HG03565 (cell line): ENCODE measurements around the gene SYT17.

ENCODE experiments used
- ATAC-seq: cut with Tn5 transposase; IDR thresholded peaks from one replicate; pipeline ENCODE4 v1.9.1; 2021; ENCODE audit warnings: mild to moderate bottlenecking, moderate library complexity; ENCODE audit not compliant: unreplicated experiment

The SYT17 gene

DNA sequence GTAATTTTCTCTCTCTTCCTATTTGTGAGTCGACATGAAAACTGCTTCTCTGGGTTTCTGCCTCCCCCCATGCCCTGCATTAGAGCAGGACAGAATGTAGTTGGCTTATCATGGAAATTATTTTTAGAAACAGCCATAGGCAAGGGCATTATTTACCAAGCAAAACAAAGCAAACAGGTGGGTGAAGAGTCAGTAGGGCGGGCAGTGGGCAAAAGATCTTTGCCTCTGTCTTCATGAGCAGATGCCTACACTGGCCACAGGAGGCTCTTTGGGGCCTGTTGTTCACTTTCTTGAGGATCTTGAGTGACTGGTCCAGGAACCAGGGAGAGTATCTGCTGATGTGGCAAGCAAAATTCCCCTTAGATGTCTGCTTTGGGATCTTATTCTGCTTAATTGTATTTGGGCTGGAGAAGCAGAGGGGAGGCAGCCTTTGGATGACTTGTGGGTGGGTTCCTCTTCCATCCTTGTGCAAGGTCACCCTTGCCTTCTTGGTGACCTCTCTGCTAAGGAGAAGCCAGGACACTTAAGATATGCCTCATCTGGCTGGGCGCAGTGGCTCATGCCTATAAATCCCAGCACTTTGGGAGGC lies 75.0 kb downstream of the SYT17 start:
- no peak for ATAC-seq

DNA sequence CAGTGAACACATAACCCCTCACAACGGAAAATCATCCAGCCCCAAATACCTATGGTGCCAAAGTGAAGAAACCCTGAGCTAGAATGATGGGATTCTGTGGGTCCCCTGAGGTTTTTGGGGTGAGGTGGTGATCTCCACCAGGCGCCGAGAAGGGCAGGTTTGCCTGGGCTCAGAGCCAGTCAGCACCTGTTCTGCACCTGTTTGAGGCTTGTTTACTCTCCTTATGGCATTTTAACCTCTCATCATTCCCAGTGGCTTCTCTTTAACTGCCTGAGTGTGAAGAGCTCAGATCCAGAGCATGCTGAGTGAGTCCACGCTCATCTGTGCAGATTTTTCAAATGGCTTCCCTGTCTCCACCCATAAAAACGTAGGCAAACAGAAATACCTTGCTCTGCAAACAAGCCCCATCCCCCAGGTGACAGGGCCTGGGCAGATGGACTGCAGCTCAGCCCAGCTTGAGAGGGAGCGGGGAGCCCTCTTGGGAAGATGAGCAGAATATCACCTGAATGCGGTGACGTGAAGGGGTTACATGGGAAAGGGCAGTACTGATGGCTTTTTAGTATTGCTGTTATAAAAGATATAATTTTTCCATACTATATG lies 77.4 kb downstream of the SYT17 start:
- ATAC-seq, result no peak

DNA sequence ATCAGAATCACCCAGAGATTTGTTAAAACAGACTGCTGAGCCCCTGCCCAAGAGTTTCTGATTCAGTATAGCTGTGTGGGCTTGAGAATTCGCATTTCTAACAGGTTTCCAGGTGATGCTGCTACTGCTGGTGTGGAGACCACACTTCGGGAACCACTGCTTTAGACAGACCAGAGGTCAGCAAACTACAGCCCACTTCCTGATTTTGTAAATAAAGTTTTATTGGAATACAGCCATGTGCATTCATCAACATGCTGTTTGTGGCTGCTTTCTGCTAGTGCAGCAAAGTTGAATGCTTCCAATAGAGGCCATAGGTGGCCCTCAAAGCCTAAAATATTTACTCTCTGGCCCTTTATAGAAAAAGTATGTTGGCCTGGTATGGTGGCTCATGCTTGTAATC lies 84.9 kb downstream of the SYT17 start:
- ATAC-seq, result no peak

DNA sequence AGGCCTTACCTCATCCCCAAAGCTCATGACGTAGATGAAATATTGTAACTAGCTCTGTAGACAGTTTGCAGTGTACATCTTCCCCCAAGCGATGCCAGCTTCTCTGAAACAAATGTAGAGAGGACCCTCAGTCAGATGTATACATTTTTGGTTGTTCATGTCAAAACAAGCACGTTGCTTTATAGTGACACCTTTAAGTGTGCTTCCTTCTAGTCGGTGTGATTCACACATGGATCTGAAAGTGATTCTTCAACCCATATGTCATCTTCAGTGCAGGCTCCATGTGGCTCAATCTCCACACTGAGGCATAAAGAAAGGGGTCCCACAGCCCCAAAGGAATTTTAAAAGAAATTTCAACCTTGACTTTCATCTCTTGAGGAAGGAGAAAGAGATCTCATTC lies 86.6 kb downstream of the SYT17 start:
- no peak for ATAC-seq

DNA sequence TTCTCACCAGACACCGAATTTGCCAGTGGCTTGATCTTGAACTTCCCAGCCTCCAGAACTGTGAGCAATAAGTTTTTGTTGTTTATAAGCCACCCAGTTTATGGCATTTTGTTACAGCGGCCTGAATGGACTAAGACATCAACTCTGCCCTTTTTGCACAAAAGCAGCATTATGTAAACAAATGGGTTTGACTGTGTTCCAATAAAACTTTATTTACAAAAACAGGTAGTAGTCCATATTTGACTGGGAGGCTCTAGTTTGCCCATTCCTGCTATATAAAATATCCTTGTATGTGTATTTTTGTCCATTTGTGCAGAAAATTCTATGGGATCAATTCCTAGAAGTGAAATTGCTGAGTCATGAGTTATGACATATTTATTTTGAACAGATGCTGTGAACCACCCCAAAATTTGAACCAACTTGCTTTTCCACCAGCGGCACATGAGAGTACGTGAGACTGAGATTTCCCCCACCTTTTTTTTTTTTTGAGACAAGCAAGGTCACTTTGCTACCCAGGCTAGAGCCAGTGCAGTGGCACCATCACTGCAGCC lies 96.2 kb downstream of the SYT17 start:
- no peak for ATAC-seq

DNA sequence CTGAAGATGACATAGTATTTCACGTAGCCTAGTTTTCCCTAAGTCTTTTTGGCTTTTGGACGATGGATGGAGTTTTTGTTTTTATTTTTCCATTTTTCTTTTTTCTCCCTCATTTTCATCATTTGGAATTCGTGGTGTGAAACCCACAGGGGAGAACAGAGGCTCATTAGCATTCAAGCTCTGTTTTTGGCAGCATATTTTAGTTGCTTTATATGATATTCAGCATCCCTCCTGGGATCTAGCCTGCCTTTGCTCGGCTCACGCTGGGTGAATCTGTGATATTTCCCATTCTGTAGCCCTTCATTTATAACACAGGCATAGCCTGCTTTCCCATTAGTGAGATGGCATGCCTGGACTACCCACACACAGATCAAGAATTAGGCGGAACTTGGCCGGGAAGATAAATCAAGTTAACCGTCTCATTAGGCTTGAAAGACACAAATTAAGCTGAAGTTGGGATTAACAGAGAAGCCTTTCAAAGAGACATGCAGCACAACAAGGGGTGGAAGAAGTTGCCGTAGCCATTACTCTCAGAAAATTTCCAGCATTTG lies 97.4 kb downstream of the SYT17 start:
- no peak for ATAC-seq

DNA sequence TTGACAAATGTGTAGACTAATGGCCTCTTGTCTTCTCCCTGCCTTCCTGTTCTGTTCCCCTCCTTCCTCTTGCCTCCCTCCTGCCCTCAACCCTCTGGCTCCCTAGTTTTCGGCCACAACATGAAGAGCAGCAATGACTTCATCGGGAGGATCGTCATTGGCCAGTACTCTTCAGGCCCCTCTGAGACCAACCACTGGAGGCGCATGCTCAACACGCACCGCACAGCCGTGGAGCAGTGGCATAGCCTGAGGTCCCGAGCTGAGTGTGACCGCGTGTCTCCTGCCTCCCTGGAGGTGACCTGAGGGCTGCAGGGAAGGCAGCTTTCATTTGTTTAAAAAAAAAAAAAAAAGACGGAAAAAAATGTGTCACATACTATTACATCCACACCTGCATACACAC lies 98.7 kb downstream of the SYT17 start:
- no peak for ATAC-seq

DNA sequence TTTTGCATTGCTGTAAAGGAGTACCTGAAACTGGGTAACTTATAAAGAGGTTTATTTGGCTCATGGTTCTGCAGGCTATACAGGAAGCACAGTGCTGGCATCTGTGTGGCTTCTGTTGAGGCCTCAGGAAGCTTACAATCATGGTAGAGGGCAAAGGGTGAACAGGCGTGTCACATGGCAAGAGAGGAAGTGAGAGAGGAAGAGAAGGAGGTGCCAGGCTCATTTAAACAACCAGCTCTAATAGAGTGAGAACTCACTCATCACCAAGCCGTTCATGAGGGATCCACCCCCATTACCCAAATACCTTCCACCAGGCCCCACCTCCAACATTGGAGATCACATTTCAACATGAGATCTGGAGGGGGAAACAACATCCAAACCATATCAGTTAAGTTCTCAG lies 101.1 kb downstream of the SYT17 start:
- no peak for ATAC-seq

DNA sequence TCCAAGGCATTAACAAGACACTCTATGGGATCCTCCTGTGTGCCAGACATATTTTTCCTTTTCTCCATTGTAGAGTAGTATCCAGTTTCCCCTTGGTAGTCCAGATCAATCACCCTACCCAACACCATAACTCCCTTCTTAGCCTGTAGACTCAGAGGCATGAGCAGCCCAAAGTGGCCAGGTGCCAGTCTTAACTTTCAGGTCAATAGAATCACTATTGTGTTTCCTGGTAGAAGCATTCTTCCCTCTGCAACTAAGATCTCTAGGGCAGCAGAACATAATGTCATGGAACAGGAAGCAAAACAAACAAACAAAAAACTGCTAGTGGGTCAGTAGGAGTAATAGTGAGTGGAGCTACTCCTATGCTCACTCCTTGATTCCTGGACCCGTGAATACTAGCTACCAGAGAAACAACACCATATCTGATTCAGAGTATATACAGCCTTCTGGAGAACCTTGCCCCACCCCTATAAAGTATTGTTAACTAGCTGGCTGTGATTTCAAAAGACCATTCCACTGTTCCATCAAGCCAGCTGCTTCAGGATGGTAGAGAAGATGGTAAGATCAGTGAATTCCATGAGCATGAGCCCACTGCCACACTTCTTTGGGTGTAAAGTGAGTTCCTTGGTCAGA lies 106.2 kb downstream of the SYT17 start:
- no peak for ATAC-seq

DNA sequence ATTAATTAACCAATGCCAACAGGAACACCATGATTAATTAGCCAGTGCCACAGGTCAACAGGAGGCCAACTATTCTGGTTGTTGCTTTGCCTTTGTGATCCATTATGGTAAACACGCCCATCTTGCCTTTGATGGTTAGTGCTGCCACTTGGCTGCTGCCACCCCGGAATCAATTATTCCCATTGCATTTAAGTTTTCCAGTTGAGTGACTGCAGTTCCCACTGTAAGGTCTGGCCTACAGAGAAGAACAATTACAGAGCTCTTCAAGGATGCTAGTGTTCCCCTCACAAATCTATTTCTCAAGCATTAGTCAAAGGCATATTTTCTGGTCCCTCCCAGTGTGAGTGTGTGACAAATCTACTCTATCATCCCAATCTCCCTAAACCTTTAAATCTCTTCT lies 110.4 kb downstream of the SYT17 start:
- ATAC-seq, result no peak

DNA sequence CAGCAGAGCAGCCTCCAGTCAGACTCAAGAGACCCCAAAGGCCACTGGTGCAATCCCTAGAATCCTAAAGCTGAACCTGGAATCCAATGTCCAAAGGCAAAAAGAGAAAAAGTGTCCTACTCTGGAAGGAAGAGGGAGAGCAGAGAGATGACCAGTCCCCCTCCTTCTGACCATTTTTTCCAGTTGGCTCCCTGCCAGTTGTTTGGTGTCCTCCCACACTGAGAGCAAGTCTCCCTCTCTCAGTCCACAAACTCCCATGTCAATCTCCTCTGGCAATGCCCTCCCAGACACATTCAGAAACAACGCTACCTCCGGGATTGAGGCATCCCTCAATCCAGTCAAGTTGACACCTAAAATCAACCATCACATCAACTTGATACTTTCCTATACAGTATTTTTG lies 113.2 kb downstream of the SYT17 start:
- ATAC-seq, result no peak

DNA sequence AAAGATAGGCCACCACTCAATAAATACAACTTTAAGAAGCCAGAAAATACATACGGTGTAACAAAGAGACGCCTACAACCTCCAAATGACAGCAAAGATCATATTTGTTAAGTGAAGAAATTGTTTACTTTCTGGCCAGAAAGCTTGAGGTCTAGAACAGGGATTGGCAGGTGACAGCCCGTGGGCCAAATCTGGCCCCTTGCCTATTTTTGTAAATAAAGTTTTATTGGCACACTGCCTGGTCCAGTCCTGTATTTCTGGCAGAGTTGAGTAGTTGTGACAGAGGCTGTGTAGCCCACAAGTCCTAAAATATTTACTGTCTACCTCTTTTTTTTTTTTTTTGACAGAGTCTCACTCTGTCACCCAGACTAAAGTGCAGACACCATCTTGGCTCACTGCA lies 114.1 kb downstream of the SYT17 start:
- ATAC-seq, result no peak

DNA sequence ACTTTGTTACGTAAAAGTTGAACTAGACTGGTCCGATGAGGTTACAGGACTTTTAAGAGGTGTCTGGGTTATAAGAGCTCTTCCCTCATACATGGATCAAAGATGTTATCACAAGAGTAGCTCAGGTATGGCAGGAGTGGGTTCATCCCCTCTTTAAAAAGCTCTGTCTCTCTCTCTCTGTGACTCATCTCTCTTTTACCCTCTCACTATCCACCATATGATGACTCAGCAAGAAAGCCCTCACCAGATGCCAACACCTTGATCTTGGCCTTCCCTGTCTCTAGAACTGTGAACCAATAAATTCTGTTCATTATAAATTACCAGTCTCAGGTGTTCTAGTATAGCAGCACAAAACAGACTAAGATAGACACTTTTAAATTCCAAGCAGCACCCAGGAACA lies 115.6 kb downstream of the SYT17 start:
- ATAC-seq, result no peak

DNA sequence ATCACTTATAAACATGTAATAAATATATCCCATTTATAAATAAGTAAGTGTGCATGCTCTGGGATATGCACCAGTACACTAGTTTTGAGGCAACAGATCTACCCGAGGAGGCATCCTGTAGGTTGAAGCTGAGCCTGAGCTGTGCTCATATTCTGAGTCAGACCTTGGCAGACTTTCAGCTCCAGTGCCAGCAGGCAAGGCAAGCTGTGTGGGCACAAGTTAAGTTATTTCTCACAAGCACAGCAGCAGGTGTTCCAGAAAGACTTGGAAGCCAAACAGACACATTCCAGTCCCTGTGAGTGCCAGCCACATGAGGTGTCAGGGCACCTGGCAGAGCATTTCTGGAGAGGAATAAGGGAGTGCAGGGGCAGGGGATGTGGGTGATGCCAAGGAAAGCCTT lies 116.2 kb downstream of the SYT17 start:
- no peak for ATAC-seq

DNA sequence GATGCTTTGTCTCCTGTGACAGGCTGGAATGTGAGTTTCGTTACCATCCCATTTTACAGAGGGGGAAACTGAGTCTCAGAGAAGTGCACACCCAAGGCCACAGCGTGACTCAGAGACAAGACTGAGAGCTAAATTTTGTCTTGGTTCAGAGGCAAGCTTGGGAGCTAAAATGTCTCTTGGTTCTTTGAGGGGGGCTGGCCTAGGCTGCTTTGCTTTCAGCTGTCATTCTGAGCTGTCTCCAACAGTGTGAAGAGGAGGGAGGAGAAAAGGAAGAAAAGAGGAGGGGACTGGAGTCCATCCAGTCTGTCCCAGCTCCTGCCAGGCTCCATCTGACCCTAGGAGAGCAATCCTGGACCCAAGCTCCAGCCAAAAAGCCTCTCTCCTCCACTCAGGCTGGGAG lies 117.4 kb downstream of the SYT17 start, which contains the start of gene CLEC19A:
Gene CLEC19A, plus strand, starts transcription at position 301 of the 400 bp plus-strand sequence. CDS start 121 bp downstream, outside the sequence.
- ATAC-seq, result no peak

DNA sequence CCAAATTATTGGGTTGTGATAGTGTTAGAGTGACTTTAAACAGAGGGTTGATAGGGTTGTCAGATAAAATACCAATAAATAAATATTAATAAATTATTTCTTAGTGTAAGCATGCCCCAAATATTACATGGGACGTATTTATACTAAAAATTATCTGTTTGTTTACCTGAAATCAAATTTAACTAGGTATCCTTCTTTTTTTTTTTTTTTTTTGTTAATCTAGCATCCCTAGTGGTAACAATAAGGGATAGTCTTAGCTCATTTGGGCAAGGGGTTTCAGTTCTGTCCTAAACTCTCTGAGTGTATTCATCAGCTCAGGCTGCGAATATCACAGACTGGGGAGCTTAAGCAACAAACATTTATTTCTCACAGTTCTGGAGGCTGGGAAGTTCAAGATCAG lies 118.8 kb downstream of the SYT17 start:
- no peak for ATAC-seq

DNA sequence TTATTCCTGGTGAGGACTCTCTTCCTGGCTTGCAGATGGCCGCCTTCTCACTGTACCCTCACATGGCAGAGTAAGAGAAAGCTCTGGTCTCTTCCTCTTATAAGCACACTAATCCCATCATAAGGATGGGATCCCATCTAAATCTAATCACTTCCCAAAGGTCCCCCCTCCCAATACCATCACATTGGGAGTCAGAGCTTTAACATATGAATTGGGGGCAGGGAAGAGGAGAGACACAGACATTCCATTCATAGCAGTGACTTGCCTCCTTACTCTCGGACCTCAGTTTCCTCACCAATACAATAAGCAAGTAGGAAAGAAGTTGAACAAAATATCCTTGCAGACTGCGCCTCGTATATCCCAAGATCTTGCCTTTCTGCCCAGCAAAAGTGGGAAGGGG lies 119.2 kb downstream of the SYT17 start:
- ATAC-seq, result no peak

DNA sequence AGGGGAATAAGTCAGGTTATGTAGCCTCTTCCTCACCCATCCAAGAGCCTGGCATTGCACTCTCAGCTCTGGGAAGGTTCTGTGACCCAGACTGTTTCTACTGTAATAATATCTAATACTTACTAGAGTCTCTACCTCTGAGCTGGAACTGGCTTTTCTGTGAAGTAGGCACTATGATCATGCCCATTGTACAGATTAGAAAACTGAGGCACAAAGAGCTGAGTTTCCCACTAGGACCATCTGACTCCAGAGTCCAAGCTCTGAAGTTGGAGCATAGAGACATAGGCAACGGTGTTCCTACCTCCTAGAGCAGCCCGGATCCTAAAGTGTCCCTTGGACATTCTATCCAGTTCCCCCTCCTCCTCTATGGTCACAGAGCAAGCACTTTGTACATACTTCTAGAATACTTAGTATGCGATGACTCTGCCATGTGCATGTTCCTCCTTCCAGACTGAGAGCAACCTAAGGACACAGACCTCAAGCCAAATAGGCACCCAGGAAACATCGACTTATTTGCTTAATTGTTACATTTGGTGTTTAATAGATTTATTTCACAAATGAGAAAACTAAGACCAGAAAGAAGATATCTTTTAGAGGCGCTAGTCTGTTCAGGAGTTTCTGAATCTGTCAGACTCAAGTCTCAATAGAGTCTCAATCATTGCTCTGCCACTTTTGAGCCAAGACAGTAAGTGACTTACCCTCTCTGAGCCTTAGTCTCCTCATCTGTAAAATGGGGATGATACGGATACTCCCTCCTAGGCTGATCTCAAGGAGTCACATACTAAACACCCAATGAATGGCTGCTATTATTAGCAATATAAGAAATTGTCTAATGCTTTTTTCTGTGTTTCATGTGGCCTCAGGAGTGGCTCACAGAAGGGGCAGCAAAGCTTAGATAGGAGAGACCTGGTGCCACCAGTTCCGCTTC lies 121.1 kb downstream of the SYT17 start:
- no peak for ATAC-seq

DNA sequence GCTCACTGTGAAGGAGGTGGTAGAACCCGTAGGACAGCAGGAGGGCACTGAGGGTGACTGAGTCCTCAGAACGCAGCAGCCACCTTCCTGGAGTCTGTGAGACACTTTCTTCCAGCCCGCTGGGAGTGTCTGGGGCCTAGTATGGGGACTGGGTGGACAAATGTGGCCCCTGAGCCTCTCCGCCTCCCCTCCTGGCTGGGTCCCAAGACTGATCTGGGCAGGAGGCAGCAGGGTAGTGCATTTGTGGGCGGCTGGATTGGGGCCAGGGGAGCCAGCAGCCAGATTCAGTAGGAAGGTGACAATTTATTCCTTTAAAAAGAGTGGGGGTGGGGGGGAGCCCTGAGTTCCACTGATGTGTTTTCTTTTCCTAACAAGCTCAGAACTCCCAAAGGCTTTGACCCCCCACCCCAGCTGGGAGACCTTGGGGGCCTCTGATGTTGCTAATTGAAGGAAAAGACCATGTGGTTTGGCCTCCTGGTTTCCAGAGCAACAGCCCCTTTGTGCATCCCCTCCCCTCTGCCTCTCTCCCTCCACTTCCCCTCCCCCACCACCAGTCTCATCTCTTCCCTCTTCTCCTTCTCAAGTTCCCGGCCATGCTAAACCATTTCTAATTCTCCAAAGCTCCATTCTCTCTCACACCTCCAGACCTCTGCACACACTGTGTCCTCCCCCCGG lies 121.9 kb downstream of the SYT17 start:
- ATAC-seq, result no peak

DNA sequence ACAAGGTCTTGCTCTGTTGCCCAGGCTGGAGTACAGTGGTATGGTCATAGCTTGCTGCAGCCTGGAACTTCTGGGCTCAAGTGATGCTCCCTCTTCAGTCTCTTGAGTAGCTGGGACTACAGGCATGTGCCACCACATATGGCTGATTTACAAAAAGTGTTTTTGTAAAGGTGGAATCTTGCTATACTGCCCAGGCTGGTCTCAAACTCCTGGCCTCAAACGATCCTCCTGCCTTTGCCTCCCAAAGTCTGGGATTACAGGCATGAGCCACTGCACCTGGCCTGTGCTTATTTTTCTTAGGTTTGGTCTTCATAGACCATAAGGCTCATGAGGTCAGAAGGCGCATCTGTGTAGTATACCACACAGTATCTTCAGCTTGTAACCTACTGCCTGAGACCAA lies 122.8 kb downstream of the SYT17 start:
- ATAC-seq, result no peak
